Kidney (tissue), 14 donors: Measurements from ENCODE around the gene SORCS2. TPM values are rescaled to one million over a fixed set of nuclear protein-coding genes. Genes with fewer than 3 reads are reported as not detected.

Experiments
- DNase-seq, 5 donors: peaks; one replicate each; pipeline ENCODE4 v3.0.0-alpha.2; 2013 to 2020
- FAIRE-seq: peaks from 2 replicates; lab custom pipeline; 2012; peaks lifted over from hg19 to GRCh38; lab: Jason Lieb, UNC
- H3K27ac ChIP-seq, 2 donors: one replicate each; pipeline ENCODE4 v1.7.0; 2013; ENCODE audit warnings: low read depth in 2 of 2, low read length in 2 of 2, inconsistent platforms in 1 of 2
- H3K27me3 ChIP-seq: one replicate; pipeline ENCODE4 v1.7.1; 2013; ENCODE audit warnings: low read length, inconsistent platforms; ENCODE audit not compliant: control insufficient read depth, insufficient read depth
- H3K36me3 ChIP-seq, 3 donors: one replicate each; pipeline versions ENCODE4 v1.7.0 to v1.7.1; 2013; ENCODE audit warnings: low read length in 3 of 3, control low read depth in 1 of 3, inconsistent platforms in 1 of 3; ENCODE audit not compliant: insufficient read depth in 3 of 3, control insufficient read depth in 2 of 3
- H3K4me1 ChIP-seq, 3 donors: one replicate each; pipeline versions ENCODE4 v1.7.0 to v1.7.1; 2013; ENCODE audit warnings: low read length in 3 of 3, inconsistent platforms in 1 of 3, low read depth in 1 of 3; ENCODE audit not compliant: control insufficient read depth in 2 of 3, insufficient read depth in 2 of 3
- H3K4me3 ChIP-seq, 3 donors: one replicate each; pipeline versions ENCODE4 v1.7.0 to v1.8.1; 2013; ENCODE audit warnings: low read length in 3 of 3, control low read depth in 1 of 3, inconsistent platforms in 1 of 3
- H3K9ac ChIP-seq, 3 donors: one replicate each; pipeline versions ENCODE4 v1.7.0 to v1.7.1; 2013; ENCODE audit warnings: low read length in 3 of 3, control low read depth in 1 of 3, inconsistent platforms in 1 of 3
- H3K9me3 ChIP-seq, 3 donors: one replicate each; pipeline versions ENCODE4 v1.7.0 to v1.7.1; 2013; ENCODE audit warnings: low read length in 3 of 3, control low read depth in 1 of 3, inconsistent platforms in 1 of 3; ENCODE audit not compliant: control insufficient read depth in 2 of 3, insufficient read depth in 1 of 3
- intact Hi-C: fragments of 100-400 bp; cut with DNase I; formaldehyde crosslinking; loops from one replicate; pipeline ENCODE4 v1.11.1; 2022
- polyA plus RNA-seq: library from polyadenylated mRNA; stranded (reverse); fragments of 350-450 nt; fragmentation: Illumina TruSeq; extraction: RNeasy Lipid Tissue Mini Kit (QIAGEN cat#74804); gene quantifications from one replicate; pipeline ENCODE4 v1.2.3, GENCODE V29; 2014; ENCODE audit warnings: low read depth, low replicate concordance; ENCODE audit not compliant: insufficient read depth
- total RNA-seq: library from RNA; stranded (reverse); fragmentation: NEBNext Ultra II Directional; extraction: Animal tissue kit (Norgen Biotek cat#: 25700); gene quantifications from one replicate; pipeline ENCODE4 v1.2.1, GENCODE V29; 2021
- TF ChIP-seq, protein P1 (sequence below): IDR thresholded peaks from 3 replicates; pipeline ENCODE4 v1.5.1; 2012; ENCODE audit warnings: mild to moderate bottlenecking, moderate library complexity, borderline replicate concordance; ENCODE audit not compliant: insufficient read depth; ENCODE audit errors: extremely low read depth
- donor health status: control.
- donor health status: control.
- donor health status: control.
- donor health status: control.
- donor health status: control.
- donor health status: DM: yes; HTN: yes; CAD: no.
- donor health status: Normal renal cell carcinoma (clear cell type).

Gene SORCS2
- total and polyA plus RNA-seq, 2 donors from 2014 or later, result 6.1 to 9.1 TPM

DNA sequence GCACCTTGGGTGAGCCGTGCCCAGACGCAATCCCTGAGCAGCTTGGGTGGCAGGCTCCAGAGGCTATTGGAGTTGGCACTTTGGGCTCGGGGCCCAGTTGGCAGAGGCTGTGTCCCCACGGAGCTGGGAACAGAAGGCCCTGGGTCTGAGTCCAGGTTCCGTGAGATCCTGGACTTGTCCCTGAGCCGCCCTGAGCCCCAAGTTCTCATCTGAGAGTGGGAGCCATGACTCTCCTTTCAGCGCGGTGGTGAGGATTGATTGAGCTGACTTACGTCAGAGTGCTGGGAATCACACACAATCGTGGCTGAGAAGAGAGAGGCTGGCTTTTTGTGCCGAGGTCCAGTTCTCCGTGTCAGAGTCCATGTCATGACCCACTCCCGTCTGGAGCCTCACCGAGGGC, 144.4 kb downstream of the SORCS2 start:
- peak in 1 of 5 donors; percentile 58 for DNase-seq
- no peak overlapping the region for H3K4me3 ChIP-seq
- intact Hi-C loops, result no loop called here

DNA sequence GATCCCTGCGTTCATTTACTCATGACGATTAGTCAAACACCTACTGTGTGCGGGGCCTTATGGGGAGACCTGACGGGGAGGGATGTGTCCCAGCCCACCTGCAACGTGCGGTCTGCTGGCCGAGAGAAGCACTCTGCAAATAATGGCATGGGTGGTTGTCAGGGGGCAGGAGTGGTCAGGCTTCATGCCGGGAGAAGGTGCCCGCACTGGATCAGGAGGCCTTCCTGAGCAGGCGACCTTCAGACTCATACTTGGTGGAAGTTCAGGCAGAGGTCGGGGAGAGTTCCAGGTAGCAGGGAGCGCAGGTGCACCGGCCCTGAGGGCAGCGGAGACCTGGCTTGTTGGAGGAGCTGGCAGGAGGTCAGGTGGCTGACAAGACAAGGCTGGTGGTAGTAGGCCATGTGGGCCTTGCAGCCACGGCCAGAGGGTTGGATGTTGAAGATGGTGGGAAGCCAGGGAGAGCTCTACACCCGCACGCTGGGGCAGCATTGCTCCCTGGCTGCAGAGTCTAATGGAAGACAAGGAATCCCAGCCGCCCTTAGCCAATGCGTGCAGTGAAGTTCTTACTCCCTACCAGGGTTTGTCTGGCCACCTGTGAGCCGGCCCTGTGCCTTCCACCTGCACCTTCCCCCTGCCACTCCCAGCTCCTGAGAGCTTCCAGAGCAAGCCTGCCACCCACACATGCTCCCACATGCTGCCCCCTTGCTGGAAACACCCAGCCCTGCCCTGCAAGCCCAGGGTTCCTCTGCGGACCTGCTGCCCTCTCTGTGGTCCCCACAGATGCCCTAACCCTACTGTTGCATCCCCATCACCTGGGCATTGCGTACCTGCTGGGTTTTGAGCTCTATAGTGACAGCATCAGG, 145.1 kb downstream of the SORCS2 start:
- no peak overlapping the region for H3K4me3 ChIP-seq
- FAIRE-seq, result no peak
- no peaks in the 10 kb centered on the region for H3K36me3 ChIP-seq
- H3K27me3 ChIP-seq, result no peaks in the 10 kb centered on the region
- H3K9me3 ChIP-seq, result no peaks in the 10 kb centered on the region
- H3K9ac ChIP-seq, result no peak overlapping the region
- peaks cover 0 to 2% (median 0%) of the 10 kb centered on the region in 3 donors for H3K4me1 ChIP-seq
- DNase-seq, result peak in 1 of 5 donors; percentile 58
- intact Hi-C loops, result no loop called here
- TF ChIP-seq, protein P1, sequence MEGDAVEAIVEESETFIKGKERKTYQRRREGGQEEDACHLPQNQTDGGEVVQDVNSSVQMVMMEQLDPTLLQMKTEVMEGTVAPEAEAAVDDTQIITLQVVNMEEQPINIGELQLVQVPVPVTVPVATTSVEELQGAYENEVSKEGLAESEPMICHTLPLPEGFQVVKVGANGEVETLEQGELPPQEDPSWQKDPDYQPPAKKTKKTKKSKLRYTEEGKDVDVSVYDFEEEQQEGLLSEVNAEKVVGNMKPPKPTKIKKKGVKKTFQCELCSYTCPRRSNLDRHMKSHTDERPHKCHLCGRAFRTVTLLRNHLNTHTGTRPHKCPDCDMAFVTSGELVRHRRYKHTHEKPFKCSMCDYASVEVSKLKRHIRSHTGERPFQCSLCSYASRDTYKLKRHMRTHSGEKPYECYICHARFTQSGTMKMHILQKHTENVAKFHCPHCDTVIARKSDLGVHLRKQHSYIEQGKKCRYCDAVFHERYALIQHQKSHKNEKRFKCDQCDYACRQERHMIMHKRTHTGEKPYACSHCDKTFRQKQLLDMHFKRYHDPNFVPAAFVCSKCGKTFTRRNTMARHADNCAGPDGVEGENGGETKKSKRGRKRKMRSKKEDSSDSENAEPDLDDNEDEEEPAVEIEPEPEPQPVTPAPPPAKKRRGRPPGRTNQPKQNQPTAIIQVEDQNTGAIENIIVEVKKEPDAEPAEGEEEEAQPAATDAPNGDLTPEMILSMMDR, result no peak
- no peak overlapping the region for H3K27ac ChIP-seq

More for the DNA sequence above, 144.4 kb downstream of the SORCS2 start:
- Histone ChIP-seq H3K27ac (no peak overlapping the region), H3K27me3 (no peaks in the 10 kb centered on the region), H3K36me3 (no peaks in the 10 kb centered on the region), H3K4me1 (peaks cover 0 to 2% (median 0%) of the 10 kb centered on the region in 3 donors), H3K9me3 (no peaks in the 10 kb centered on the region), H3K9ac (no peak overlapping the region)
- TF ChIP-seq, protein P1, result no peak
- no peak for FAIRE-seq

DNA sequence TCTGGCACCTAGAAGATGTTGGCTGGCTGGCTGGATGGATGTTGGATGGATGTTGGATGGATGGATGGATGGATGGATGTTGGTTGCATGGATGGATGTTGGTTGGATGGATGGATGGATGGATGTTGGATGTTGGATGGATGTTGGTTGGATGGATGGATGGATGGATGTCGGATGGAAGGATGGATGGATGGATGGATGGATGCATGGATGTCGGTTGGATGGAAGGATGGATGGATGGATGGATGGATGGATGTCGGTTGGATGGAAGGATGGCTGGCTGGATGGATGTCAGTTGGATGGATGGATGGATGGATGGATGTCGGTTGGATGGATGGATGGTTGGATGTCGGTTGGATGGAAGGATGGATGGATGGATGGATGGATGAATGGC, 145.7 kb downstream of the SORCS2 start:
- intact Hi-C loops, result no loop called here
- Histone ChIP-seq H3K9ac (no peak overlapping the region), H3K27me3 (no peaks in the 10 kb centered on the region), H3K4me3 (no peak overlapping the region), H3K27ac (no peak overlapping the region), H3K9me3 (no peaks in the 10 kb centered on the region), H3K4me1 (peaks cover 0 to 2% (median 0%) of the 10 kb centered on the region in 3 donors), H3K36me3 (no peaks in the 10 kb centered on the region)
- no peak for FAIRE-seq
- TF ChIP-seq, protein P1, result no peak
- DNase-seq, result no peak
